Measurements from ENCODE around the gene AFF1.
"Not testable (repeated sequence)": the region's sequence is repeated elsewhere in the genome, so short reads cannot be mapped to it uniquely, and the experiment has no call there.

Gene AFF1

DNA sequence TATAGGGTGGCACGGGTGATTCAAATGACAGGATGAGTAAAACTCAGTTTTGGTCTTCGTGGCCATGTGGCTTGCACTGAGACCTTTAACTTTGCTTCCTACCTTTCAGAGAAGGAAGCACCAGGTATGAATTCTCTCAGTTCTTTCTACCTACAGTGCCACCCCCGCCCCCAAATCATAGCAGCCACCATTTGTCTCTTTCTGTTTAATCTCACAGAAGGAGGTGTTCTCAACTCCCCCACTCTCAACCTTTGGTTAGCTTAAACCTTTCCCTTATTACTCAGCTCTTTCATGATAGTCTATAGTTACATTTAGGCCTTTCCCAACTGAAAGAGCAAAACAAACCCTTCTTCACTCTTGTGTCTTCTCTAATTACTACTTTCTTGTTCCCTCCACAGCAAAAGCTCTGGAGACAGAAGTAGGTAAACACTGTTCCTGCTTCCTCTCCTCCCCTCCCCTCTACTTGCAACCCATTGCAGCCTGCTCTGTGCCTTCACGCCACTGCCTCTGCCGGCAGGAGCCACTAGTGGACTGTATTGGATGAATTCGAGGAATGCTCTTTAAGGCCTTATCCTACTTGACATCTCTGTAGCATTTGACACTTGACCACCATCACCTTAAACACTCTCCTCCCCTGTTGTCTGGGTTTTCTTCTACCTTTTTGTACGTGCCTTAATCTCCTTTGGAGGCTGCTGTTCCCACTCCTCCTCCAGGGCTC lies 123.7 kb downstream of the AFF1 start:
- no peak for DNase-seq

DNA sequence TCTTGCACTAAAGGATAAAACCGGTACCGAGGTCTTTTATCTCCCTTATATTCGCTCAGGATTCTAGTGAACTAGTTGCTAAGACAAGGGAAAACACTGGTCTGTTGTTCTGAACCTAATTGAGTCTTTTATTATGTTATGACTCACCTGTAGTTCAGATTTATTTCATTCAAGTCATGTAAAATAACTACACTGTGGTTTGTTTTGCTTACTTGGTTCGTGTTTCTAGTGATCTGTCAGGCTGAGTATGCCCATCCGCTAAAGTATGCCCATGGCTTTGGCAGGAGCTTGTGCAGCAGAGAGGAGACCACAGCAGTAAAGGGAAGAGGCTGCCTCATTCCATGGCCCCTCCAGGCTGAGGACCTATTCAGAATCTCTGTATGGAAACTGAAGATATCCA lies 126.1 kb downstream of the AFF1 start:
- DNase-seq: no peak

DNA sequence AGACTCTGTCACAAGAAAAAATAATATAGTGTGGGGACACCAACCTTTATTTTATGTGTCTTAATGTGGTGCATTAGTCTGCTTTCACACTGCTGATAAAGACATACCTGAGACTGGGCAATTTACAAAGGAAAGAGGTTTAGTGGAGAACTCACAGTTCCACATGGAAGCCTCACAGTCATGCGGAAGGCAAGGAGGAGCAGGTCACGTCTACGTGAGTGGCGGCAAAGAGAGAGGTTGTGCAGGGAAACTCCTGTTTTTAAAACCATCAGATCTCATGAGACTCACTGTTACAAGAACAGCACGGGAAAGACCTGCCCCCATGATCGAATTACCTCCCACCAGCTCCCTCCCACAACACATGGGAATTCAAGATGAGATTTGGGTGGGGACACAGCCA lies 130.2 kb downstream of the AFF1 start:
- no peak for DNase-seq

DNA sequence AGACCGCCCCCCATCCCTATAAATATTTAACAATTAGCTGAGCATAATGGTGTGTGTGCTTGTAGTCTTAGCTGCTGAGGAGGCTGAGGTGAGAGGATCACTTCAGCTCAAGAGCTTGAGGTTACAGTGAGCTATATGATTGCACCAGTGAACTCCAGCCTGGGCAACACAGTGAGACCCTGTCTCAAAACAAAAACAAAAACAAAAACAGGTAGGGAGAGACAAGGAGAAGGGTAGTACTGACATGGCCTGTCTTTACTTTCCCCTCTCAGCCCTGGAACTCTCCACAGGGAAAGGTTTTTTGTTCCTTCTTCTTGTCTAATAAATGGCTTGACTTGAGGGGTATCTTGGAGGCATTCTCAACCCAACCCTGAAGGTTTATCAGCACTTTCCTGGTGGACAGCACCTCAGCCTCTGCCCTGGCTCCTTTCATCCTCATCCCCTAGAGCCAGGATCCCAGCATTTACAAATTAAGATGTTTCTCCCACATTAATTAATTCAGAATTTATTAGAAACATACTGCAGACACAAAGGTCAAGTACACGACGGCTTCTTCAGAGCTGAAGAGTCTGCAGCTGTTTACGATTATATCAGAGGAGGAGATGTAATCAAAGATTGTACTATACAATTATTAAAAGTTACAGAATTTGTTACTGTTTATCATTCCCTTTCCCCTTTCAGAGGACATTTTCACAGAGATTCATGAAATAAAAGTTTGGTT lies 131.8 kb downstream of the AFF1 start:
- no peak for DNase-seq

DNA sequence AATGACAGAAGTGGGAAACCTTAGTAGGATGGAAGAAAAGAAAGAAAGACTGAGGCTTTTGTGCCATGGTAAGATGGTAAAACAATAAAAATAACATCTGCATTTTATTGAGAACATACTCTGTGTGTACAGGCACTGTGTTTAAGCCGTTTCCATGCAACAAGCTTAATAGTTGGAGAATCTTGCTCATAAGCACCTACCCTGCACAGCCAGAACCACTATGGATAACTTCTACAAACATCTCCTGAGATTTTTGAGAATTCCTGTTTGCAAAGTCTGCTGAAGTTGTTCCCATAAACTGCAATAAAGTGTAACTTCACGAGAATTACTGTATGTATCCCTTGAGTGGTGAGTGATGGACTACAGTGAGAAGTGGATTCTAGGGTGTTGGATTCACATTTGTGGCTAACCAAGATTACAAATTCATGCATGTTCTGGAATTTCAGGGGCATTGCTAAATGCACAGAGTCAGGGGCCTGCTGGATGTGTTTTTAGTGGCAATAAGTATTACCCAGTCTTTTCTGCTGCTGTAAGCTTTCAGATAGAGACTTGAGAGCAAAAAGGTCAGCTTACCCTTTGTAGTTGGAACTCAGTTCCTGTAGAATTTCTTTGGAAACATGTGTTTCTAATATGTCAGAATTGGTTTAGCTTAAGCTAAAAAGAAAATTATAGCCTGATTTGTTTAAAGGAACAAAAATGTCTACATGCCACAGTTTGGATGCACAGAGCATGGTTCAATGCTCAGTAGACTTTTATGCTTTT lies 132.5 kb downstream of the AFF1 start:
- no peak for DNase-seq

DNA sequence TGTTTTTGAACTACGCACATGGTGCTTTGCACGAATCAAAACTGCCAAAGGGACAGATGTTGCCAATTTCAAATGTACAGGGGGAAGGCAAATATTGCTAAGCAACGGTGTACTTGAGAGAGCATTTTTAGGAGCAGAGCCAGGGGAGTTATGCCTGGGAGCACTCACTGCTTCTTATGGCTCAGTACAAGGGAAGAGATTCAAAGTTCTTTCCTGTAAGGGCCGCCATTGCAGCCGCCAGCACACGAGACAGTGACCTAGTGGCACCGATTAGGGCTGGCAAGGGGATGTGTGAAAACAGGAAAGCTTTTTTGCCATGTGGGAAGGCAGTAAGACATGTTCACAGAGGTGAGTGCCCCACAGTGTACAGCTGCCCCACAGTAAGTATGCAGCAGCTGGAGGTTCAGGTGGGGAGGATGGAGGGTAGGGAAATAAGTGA lies 133.8 kb downstream of the AFF1 start:
- DNase-seq: no peak

DNA sequence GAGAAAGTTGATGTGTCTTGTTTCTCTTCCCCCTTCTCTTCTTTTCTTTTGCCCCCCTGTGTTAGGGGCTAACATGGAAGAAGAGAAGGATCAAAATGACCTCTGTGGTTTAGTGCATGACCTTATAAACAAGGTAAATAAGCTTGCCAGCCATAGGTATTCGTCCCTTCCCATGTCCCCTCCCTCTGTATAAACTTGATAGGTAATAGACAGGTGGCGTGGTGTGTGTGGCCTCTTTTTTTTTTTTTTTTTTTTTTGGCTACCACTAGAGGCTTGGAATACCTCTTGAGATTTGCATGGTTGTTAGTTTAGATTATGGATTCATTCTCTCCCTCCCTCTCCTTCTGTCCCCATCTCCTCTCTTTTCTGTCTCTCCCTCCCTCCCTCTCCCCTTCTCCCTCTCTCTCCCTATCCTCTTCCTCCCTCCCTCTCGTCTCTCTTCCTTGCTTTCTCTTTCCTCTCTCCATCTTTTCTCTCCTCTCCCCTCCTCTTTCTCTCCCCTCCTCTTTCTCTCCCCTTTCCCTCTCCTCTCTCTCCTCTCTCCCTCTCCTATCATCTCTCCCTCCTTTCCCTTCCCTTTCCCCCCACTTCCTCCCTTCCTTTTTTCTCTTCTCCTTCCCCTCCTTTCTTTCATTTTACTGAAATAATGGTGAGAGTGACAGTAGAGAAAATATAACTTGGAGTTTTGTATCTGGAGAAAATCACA lies 134.4 kb downstream of the AFF1 start:
- DNase-seq: no peak

DNA sequence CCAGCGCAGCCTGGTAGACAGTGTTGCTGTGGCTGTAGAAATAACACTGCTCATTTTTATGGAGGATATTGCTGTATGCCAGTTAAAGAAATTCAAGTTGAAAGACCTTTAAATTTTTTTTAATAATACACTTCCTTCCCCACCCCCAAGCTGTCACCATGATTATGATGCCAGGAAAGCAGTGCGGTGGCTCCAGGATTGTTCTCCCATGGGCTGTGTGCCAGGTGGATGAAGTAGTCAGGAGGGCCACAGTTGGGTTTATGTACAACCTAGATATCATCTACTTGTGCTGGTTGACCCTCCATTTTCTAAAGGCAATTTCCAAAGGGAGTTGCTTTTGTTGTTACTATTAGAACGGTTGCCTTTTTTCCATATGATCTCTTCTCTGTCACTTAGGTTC lies 136.6 kb downstream of the AFF1 start:
- DNase-seq: no peak

DNA sequence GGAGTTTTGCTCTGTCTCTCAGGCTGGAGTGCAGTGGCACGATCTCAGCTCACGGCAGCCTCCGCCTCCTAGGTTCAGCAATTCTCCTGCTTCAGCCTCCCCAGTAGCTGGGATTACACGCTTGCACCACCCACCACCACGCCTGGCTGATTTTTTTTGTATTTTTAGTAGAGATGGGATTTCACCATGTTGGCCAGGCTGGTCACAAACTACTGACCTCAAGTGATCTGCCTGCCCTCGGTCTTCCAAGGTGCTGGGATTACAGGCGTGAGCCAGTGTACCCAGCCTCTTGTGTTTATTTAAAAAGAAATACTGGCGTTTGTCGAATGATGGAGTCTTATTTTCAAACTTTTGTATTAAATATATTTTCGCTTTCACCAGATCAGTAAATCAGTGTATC lies 137.7 kb downstream of the AFF1 start:
- not testable (repeated sequence) for DNase-seq

DNA sequence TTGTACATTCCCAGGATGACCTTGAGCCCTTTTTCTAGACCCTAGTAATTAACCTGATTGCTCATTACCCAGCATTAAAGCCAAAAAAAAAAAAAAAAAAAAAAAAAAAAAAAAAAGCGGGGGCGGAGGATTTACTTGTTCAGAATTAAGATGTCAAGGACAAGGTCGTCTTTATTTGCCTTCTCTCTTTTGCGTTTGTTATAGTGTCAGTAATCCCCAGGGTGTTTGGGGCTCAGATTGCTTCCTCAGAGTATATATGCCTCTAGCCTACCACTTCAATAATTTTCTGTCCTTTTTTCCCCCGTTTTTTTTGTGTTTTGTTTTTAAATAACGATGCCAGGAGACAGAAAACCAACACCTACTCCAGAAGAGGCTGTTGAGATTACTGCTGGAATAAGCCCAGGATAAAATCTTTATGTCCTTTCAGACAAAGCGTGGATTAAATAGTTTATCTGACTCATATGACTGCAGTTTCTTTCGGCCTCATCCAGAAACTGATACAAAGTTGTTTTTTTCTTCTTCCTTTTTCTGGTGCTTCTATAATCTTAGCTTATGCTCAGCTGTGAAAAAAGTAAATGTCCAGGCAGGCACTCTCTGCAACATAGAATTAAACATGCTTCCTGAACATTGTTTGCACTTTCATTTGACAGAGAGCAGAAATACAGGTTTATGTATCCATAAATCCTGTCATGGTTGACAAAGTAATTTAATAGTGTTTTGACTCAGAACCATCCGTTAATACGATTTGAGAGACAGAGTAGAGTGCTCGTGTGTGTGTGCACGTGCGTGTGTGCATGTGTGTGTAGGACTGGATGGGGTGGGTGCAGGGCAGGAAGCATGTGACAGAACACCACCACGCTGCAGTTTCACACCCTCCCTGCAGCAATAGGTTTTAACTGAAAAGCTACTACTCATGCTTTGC lies 138.6 kb downstream of the AFF1 start:
- DNase-seq: no peak

DNA sequence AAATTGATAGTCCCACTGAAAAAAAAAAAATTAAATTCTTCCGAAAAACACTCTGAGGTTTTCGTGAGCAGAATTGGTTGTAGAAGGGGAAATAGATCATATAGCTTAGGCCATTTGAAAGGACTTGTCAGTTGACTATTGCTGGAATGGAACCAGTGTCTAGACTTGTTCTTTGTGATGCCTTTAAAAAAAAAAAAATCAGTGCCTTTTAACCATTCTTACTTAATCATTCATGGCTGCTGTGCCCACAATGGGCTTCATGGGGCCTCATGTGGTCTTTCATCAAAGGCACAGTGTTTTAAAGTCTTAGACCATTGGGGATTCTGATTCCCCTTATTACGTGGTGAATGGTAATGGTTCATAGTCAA lies 139.3 kb downstream of the AFF1 start:
- no peak for DNase-seq

DNA sequence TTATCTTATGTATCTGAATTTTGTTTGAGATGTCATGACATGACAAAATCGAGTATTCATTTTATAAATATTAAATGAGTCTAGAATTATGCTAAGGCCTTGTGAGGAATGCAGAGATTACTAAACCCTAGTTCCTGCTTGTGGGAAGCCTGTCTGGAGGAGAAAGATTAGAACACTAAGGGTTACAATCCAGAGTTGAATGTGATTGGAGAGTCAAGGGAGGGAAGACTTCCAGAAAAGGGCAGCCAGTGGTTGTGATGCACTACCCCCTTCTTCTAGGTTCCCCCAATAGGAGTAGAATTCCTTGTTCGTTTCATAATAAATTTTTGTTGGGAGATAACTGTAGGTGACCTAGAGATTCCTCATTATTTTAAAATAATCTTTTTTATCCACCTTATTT lies 141.1 kb downstream of the AFF1 start:
- no peak for DNase-seq

DNA sequence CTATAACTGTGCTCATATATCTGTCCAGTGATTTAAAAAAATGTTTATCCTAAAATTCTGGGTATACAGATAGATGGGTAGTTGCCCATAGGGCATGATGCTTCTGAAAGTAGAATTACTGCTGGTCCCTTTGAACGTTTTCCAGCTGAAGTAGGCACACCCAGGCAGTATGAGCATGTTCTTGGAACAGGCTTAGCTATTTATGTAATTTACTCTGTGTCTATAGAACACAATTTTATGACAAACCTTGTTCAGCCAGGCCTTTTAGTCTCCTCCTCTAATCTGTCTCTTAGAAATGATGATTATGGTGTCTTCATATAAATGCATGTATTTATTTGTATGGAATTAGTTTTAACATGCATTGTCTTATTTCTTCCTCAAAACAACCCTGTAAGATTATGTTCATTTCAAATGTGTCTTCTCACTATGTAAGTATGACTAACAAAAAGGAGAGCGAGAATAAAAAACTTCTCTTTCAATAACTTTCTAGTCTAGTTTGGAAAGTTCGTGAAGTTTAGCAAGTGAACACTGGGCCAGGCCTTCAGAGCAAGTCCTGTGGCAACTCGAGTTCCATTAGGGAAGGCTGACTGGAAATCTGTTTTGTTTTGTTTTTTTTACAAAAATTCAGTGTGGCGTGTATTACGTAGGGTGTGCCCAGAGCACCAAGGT lies 142.0 kb downstream of the AFF1 start:
- no peak for DNase-seq

DNA sequence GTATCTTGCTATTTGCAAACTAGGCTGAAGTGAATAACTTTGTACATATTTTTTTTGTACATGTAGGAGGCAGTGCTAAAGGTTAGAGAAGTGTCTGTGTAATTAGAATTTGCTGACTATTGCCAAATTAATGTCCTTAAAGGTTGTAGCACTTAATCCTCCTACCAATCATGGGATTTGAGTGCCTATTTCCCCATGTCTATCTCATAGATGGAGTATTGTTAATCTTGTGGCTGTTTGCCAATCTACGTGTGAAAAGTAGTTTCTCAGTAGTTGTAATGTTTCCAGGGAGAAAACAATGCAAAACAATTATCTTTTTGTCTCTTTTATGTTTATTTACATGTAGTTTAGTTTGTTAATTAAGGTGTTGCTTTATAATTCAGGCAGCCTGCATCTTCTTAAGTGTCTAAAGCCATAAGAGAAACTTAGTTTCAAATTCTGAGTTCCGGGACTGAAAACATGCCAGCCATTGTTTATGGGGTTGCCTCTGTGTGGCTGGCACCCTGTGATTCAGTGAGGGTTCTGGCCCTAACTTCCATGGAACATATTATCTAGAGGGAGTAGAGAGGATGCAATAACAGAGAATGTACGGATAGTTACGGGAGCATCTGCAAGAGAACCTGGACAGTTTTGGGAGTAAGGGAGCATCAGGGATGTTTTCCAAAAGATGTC lies 143.2 kb downstream of the AFF1 start:
- no peak for DNase-seq

DNA sequence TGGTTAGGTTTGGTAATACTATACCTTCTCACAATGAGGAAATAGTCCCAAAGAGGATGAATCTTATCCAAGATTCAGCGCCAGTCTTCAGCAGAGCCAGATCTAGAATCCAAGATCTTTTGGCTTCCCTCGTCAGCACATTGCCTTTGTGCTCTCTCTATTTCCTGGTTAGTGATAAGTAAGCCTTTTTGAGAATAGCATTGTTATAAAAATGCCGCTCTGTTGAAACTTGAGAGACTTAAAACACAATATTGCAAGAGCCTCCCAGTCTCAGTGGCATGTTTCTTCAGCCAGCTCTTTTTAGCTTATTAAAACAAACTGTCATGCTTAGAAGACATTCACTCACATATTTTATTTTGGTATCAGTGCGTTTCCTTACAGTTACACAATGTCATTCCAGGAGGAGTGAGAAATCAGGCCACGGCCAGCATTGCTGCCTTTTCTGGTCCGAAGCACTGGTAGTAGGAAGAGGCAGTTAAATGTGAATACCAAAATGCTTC lies 144.2 kb downstream of the AFF1 start:
- DNase-seq: no peak

DNA sequence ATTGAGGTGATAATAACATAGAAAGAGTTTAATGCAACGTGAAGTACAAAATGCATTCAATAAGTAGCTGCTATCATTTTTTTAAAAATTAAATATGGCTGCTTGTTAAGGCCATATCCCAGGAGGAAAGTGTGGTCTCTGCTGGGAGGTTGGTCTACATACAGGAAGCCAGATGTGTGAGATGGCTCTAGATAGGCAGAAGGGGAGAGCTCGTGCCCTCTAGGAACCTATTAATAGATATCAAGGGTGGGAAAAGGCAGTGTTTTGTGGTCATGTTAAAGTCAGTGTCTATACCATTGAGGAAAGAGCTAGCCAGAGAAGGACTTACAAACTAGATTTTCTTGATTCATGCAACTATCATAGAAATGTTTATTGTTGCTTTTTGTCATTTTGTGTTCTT lies 145.2 kb downstream of the AFF1 start:
- no peak for DNase-seq

DNA sequence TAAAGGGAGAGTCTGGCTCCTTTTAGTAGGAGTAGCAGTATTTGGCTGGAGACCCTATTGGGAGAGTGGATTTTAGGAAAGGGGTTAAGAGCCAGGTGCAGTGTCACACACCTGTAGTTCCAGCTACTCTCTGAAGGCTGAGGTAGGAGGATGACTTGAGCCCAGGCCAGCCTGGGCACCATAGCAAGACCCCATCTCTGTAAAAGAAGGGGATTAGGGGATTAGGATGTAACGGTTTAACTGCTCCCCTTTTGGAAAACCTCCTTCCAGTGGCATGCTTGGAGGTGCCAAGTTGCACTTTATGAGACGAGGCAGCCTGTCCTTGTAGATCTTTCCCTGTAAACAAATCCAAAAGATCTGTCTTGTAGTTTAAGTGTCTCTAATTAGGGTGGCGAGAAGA lies 145.7 kb downstream of the AFF1 start:
- DNase-seq: no peak

DNA sequence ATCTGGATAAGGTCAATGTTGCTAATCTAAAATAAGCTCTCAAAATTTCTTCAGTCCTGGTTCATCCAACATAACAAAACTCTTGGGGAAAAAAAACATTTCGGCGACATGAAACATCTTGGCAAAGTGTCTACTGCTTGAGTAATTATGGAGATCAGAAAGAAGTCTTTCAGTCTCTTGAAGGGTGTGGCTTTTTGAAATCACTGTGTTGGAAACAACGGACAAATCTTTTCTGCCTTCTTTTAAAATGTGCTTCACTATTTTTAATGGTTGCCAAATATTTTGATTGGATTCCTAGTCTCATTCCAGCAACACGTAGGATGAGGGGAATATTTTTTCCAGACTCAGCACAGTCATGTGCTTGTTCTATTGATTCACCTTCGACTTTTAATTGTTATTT lies 147.0 kb downstream of the AFF1 start:
- DNase-seq: no peak

DNA sequence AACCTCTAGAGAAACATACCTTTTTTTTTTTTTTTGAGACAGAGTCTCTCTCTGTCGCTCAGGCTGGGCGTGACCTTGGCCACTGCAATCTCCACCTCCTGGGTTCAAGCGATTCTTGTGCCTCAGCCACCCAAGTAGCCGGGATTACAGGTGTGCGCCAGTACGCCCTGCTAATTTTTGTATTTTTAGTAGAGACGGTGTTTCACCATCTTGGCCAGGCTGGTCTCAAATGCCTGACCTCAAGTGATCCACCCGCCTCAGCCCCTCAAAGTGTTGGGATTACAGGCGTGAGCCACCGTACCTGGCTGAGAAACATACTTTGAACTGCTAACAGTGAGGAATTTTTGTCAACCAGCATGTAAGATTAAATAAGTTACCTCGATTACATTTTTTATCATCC lies 150.9 kb downstream of the AFF1 start:
- not testable (repeated sequence) for DNase-seq

DNA sequence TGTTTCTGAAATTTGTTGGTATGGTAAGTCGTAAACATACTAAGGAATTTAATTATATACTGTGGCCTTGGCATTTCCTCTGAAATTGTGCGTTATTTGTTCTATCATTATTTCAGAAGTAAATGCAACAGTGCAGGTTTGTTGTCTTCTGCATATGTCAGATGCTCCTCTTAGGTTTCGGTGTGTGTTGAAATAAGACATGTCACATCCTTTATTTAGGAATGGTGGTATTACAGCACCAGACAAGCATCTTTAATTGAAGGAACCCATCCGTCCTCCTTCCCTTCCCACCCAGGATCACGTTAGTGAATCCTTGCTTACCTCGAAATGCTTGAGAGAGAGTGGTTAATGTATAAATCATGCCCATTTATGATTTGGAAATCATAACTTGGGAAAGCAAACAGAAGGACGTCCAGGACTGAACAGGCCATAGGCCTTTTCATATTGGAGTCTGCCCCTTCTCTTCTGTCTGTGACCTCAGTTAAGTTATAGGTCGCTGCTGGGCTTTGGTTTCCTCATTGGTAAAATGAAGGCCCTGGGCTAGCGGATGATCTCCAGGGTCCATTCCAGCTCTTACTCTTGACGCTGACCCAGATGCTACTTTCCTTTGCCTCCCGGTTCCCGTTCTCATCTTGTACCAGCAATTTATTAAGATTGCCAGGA lies 151.5 kb downstream of the AFF1 start:
- DNase-seq: no peak
